HG03108 (cell line): ENCODE measurements around the gene ZNF85.
"Not testable (repeated sequence)": the region's sequence is repeated elsewhere in the genome, so short reads cannot be mapped to it uniquely, and the experiment has no call there.

Experiments used
- ATAC-seq: cut with Tn5 transposase; IDR thresholded peaks from one replicate; pipeline ENCODE4 v1.9.1; 2021; ENCODE audit warnings: moderate library complexity; ENCODE audit not compliant: unreplicated experiment

Gene ZNF85

GRCh38 chr19:20923077-20923871 lies at the start of gene ZNF85:
ZNF85 (plus strand) TSS chr19:20923251; CDS start chr19:20923401, 150 bp downstream.
- peak; percentile 96 for ATAC-seq

GRCh38 chr19:20879501-20879900 lies 43.5 kb upstream of the ZNF85 start:
- ATAC-seq: no peak

DNA sequence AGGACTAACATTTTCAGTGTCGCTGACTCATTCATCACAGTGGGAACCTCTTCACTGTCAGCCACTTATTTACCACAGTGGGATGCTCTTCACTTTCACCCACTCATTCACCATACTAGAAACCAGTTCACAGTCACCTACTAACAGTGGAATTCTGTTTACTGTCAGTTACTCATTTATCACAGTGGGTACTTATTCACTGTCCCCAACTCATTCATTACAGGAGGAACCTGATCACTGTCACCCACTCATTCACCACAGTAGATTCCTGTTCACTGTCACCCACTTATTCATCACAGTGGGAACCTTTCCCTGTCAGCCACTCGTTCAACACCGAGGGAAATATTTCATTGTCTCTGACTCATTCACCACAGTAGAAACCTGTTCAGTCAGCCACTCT lies 10.1 kb upstream of the ZNF85 start:
- no peak for ATAC-seq

DNA sequence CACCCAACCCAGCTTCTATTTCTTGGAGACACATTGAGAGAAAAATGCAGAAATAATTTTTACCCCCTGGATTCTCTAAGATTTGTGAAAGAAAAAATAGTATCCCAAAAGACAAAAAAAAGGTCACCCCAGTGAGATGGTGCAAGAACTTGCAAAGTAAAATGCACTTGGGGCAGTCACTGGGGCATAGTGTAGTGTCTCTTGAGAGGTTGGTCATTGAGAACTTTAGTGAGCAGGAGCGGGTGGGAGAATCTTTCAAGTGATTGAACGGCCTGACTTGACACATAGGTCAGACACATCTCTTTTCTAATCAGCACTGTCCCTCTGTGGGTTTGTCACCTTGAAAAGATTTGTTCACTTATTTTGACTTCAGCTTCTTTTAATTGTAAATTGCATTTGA lies 2.4 kb downstream of the ZNF85 start:
- no peak for ATAC-seq

GRCh38 chr19:20926796-20927195 lies 3.7 kb downstream of the ZNF85 start:
- no peak for ATAC-seq

- ATAC-seq: no peak
These were observed 5.3 kb downstream of the ZNF85 start for GRCh38 chr19:20928371-20928770.

DNA sequence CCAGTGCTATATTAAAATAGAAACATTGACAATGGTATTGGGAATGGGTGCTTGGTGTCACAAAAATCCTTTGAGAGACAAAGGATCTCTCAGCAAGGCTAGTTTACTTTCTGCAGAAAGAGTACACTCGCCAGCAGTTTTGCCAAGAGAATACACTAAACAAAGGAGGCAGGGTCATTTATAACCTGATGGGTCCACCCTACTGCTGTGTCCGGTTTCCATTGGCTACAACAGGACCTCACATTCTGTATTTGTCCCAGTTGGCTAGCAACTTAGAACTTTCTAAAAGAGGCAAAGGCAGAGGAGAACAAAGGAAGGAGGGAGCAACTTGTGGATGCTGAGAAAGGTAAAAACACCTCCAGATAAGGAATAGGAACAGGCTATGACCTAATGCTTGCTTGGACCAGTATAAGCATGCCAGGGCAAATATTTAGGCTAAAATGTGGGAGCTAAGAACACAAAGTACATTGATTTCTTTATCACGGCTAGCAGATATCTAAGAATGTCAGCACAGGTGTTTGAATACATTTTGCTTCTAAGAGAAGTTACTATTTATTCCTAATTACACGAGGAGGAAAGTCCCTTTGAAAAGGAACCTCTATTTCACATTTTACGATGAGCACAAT lies 13.4 kb downstream of the ZNF85 start:
- ATAC-seq: not testable (repeated sequence)

GRCh38 chr19:20952561-20953095 lies 29.6 kb downstream of the ZNF85 start:
- ATAC-seq: not testable (repeated sequence)

- no peak for ATAC-seq
These were observed 41.7 kb downstream of the ZNF85 start for GRCh38 chr19:20964798-20965197.

- no peak for ATAC-seq
These were observed 45.0 kb downstream of the ZNF85 start for GRCh38 chr19:20968092-20968491.

GRCh38 chr19:20969498-20969897 lies 46.4 kb downstream of the ZNF85 start:
- ATAC-seq: no peak

- ATAC-seq: no peak
These were observed 46.8 kb downstream of the ZNF85 start for GRCh38 chr19:20969898-20970297.

- not testable (repeated sequence) for ATAC-seq
These were observed 69.7 kb downstream of the ZNF85 start for GRCh38 chr19:20992788-20993187.

DNA sequence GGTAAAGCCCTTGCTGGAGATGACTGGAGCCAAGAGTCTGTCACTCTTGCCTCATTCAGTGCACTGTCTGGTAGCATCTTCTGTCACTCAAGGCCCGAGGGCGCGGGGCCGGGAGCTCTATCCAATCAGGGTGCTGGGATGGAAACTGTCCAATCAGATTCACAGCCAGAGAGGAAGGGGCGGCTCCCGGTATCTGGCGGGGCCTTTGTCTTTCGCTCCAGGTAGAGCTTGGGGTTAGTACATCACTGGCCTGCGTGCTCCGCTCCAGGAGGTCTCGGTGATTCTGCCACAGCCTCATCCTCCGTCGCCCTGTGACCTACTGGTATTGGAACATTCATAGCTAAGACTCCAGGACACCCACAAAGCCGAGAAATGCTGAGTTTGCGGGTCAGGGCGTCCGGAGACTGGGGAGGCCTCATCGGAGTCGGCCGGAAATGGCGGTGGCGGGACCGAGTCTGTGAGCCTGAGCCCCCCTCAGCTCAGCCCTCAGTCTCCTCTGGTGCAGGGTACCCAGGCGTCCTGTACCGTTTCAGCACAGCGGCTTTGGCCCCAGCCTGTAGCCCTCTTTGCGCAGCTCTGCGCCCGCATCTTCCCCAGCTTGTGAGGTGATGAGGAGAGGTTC lies 76.8 kb downstream of the ZNF85 start:
- peak; percentile 100 for ATAC-seq
